IPS DF 6.9 (cell line): Measurements from ENCODE around the gene SCAF11.

Source experiments
- DNase-seq: peaks from one replicate; pipeline ENCODE4 v3.0.0-alpha.2; 2013; ENCODE audit warnings: low read depth, low spot score
- H3K27ac ChIP-seq: one replicate; pipeline ENCODE4 v1.5.1; 2013; ENCODE audit warnings: low read length, control low read depth
- H3K27me3 ChIP-seq: 2 replicates; pipeline ENCODE4 v1.6.1; 2013; ENCODE audit warnings: mild to moderate bottlenecking, low read length; ENCODE audit not compliant: control insufficient read depth, insufficient read depth
- H3K36me3 ChIP-seq: 2 replicates; pipeline ENCODE4 v1.6.1; 2013; ENCODE audit warnings: low read length; ENCODE audit not compliant: control insufficient read depth, insufficient read depth
- H3K4me1 ChIP-seq: 2 replicates; pipeline ENCODE4 v1.6.1; 2013; ENCODE audit warnings: low read length; ENCODE audit not compliant: control insufficient read depth, insufficient read depth
- H3K4me3 ChIP-seq: 2 replicates; pipeline ENCODE4 v1.5.1; 2013; ENCODE audit warnings: mild to moderate bottlenecking, low read length
- H3K9me3 ChIP-seq: 2 replicates; pipeline ENCODE4 v1.6.1; 2013; ENCODE audit warnings: low read length, inconsistent platforms; ENCODE audit not compliant: control insufficient read depth, insufficient read depth
- WGBS: extraction: QIAGEN DNeasy Blood & Tissue Kit; methylation state at CpG from one replicate; pipeline ENCODE4 v1.1.7; 2013; ENCODE audit warnings: mixed read lengths, missing lambda C conversion rate; ENCODE audit not compliant: insufficient read length, insufficient coverage; 5-methylcytosine and 5-hydroxymethylcytosine counted together

SCAF11 gene

GRCh38 chr12:45890276-45890675 lies 100.1 kb downstream of the SCAF11 start:
- no peaks in the 10 kb centered on the region; the same call in none of the 2 replicates for H3K4me1 ChIP-seq
- H3K27ac ChIP-seq: no peak overlapping the region
- no peaks in the 10 kb centered on the region for H3K9me3 ChIP-seq
- H3K4me3 ChIP-seq: no peak overlapping the region
- peaks cover 6% of the 10 kb centered on the region; the same call in 1 of the 2 replicates for H3K36me3 ChIP-seq
- 100% methylated on average over 1 of the region's 2 CpGs for WGBS
- H3K27me3 ChIP-seq: no peaks in the 10 kb centered on the region
- DNase-seq: no peak

GRCh38 chr12:45887544-45887943 lies 102.8 kb downstream of the SCAF11 start:
- H3K27me3 ChIP-seq: no peaks in the 10 kb centered on the region
- peaks cover 4% of the 10 kb centered on the region; the same call in 1 of the 2 replicates for H3K36me3 ChIP-seq
- peak; percentile 2 for DNase-seq
- WGBS: no CpG with 5 or more reads among the region's 5 CpGs
- H3K27ac ChIP-seq: no peak overlapping the region
- no peaks in the 10 kb centered on the region for H3K9me3 ChIP-seq
- H3K4me3 ChIP-seq: no peak overlapping the region
- H3K4me1 ChIP-seq: no peaks in the 10 kb centered on the region; the same call in none of the 2 replicates

- Histone ChIP-seq H3K4me3 (no peak overlapping the region), H3K9me3 (no peaks in the 10 kb centered on the region), H3K36me3 (peaks cover 4% of the 10 kb centered on the region; the same call in 1 of the 2 replicates), H3K27ac (no peak overlapping the region), H3K27me3 (no peaks in the 10 kb centered on the region), H3K4me1 (no peaks in the 10 kb centered on the region; the same call in none of the 2 replicates)
- WGBS: no CpG with 5 or more reads among the region's 1 CpG
- no peak for DNase-seq
Observed at GRCh38 chr12:45886685-45887084, 103.7 kb downstream of the SCAF11 start.

- peaks cover 4% of the 10 kb centered on the region; the same call in 1 of the 2 replicates for H3K36me3 ChIP-seq
- no peak for DNase-seq
Observed at GRCh38 chr12:45883187-45883586, 107.2 kb downstream of the SCAF11 start.

GRCh38 chr12:45880533-45880932 lies 109.8 kb downstream of the SCAF11 start:
- H3K9me3 ChIP-seq: no peaks in the 10 kb centered on the region
- H3K27me3 ChIP-seq: no peaks in the 10 kb centered on the region
- no CpG with 5 or more reads among the region's 2 CpGs for whole genome bisulfite sequencing
- H3K36me3 ChIP-seq: peaks cover 1% of the 10 kb centered on the region; the same call in 1 of the 2 replicates
- no peak overlapping the region for H3K27ac ChIP-seq
- no peaks in the 10 kb centered on the region for H3K4me1 ChIP-seq
- no peak overlapping the region for H3K4me3 ChIP-seq
- DNase-seq: no peak

More at GRCh38 chr12:45883187-45883586, 107.2 kb downstream of the SCAF11 start:
- Histone ChIP-seq H3K27ac (no peak overlapping the region), H3K4me1 (no peaks in the 10 kb centered on the region; the same call in none of the 2 replicates), H3K4me3 (no peak overlapping the region), H3K9me3 (no peaks in the 10 kb centered on the region), H3K27me3 (no peaks in the 10 kb centered on the region)
- WGBS: no CpG with 5 or more reads among the region's 1 CpG

- no peaks in the 10 kb centered on the region for H3K36me3 ChIP-seq
- no peaks in the 10 kb centered on the region for H3K27me3 ChIP-seq
- no peaks in the 10 kb centered on the region for H3K4me1 ChIP-seq
- no peaks in the 10 kb centered on the region for H3K9me3 ChIP-seq
- WGBS: no CpG with 5 or more reads among the region's 2 CpGs
- no peak for DNase-seq
- H3K4me3 ChIP-seq: no peak overlapping the region
- H3K27ac ChIP-seq: no peak overlapping the region
Observed at GRCh38 chr12:45879363-45879895, 110.9 kb downstream of the SCAF11 start.

- H3K9me3 ChIP-seq: no peaks in the 10 kb centered on the region
- no CpG with 5 or more reads among the region's 8 CpGs for WGBS
- no peak overlapping the region for H3K4me3 ChIP-seq
- no peaks in the 10 kb centered on the region for H3K27me3 ChIP-seq
- H3K36me3 ChIP-seq: no peaks in the 10 kb centered on the region; the same call in 1 of the 2 replicates
- H3K27ac ChIP-seq: no peak overlapping the region
- H3K4me1 ChIP-seq: no peaks in the 10 kb centered on the region
- no peak for DNase-seq
Observed at GRCh38 chr12:45878630-45879255, 111.6 kb downstream of the SCAF11 start.

GRCh38 chr12:45877069-45877468 lies 113.3 kb downstream of the SCAF11 start:
- Histone ChIP-seq H3K4me1 (no peaks in the 10 kb centered on the region), H3K36me3 (no peaks in the 10 kb centered on the region; the same call in 1 of the 2 replicates), H3K9me3 (no peaks in the 10 kb centered on the region), H3K4me3 (no peak overlapping the region), H3K27ac (no peak overlapping the region), H3K27me3 (no peaks in the 10 kb centered on the region)
- no CpG with 5 or more reads among the region's 5 CpGs for WGBS
- DNase-seq: no peak

GRCh38 chr12:45872446-45872845 lies 117.9 kb downstream of the SCAF11 start:
- H3K4me3 ChIP-seq: no peak overlapping the region
- no peaks in the 10 kb centered on the region for H3K27me3 ChIP-seq
- H3K4me1 ChIP-seq: no peaks in the 10 kb centered on the region
- WGBS: no CpG with 5 or more reads among the region's 7 CpGs
- H3K27ac ChIP-seq: no peak overlapping the region
- DNase-seq: no peak
- H3K36me3 ChIP-seq: no peaks in the 10 kb centered on the region; the same call in 1 of the 2 replicates
- H3K9me3 ChIP-seq: no peaks in the 10 kb centered on the region
